ENCODE measurements around the gene FARSA.

GRCh38 chr19:12884202-12884601 is 49.3 kb downstream of the FARSA start:
- no peak for TF ChIP-seq POLR2A (IDR thresholded peaks at IDR 0.05; ENCODE audit: low read depth, low read length)
- TF ChIP-seq POLR2AphosphoS5 (IDR thresholded peaks at IDR 0.05; ENCODE audit: low read depth, low read length) = no peak
- TF ChIP-seq TAF1 (IDR thresholded peaks at IDR 0.05; ENCODE audit: low read depth, low read length) = no peak
- no peak for TF ChIP-seq SPI1 (IDR thresholded peaks at IDR 0.05; ENCODE audit: low read depth, low read length)
- no peak for TF ChIP-seq POU2F2 (IDR thresholded peaks at IDR 0.05; ENCODE audit: low read depth, low read length)
- TF ChIP-seq PAX5 (IDR thresholded peaks at IDR 0.05; ENCODE audit: insufficient read depth, low read length, severe bottlenecking) = no peak

All from GM12891 (cell line).